Measurements from ENCODE around the gene TEX19.

GRCh38 chr17:82339634-82340580, 19.1 kb upstream of the TEX19 start:
- TF ChIP-seq CTCF (conservative IDR thresholded peaks at IDR 0.05) (no peak), EZH2 (IDR thresholded peaks at IDR 0.05; ENCODE audit: low read depth) (no peak)
